Ishikawa (cell line): Measurements from ENCODE around the gene U2SURP.

Source experiments
- CEBPB ChIP-seq: IDR thresholded peaks from 2 replicates; pipeline ENCODE4 v1.6.1; 2012
- CREB1 ChIP-seq: IDR thresholded peaks from 2 replicates; pipeline ENCODE4 v1.6.1; 2012; ENCODE audit warnings: low read depth
- EGR1 ChIP-seq: IDR thresholded peaks from 2 replicates; pipeline ENCODE4 v1.6.1; 2012
- EP300 ChIP-seq: IDR thresholded peaks from 2 replicates; pipeline ENCODE4 v1.6.1; 2012; ENCODE audit warnings: borderline replicate concordance
- RAD21 ChIP-seq: IDR thresholded peaks from 2 replicates; pipeline ENCODE4 v1.6.1; 2012; ENCODE audit warnings: low read depth
- REST ChIP-seq: IDR thresholded peaks from 2 replicates; pipeline ENCODE4 v1.6.1; 2012; ENCODE audit warnings: low read depth, mild to moderate bottlenecking
- TAF1 ChIP-seq: IDR thresholded peaks from 2 replicates; pipeline ENCODE4 v1.6.1; 2012; ENCODE audit warnings: low read depth, mild to moderate bottlenecking
- TEAD4 ChIP-seq: IDR thresholded peaks from 2 replicates; pipeline ENCODE4 v1.6.1; 2012
- YY1 ChIP-seq: IDR thresholded peaks from 2 replicates; pipeline ENCODE4 v1.6.1; 2012; ENCODE audit warnings: low read depth
- ZBTB7A ChIP-seq: IDR thresholded peaks from 2 replicates; pipeline ENCODE4 v1.6.1; 2012; ENCODE audit warnings: low read depth

GRCh38 chr3:143037867-143038266 is 36.5 kb downstream of the U2SURP start:
- TF ChIP-seq EGR1 (no peak), TAF1 (no peak), RAD21 (no peak), TEAD4 (no peak), REST (no peak), YY1 (no peak), CREB1 (no peak), EP300 (no peak), ZBTB7A (no peak), CEBPB (no peak)
